H9 (cell line): Measurements from ENCODE around the gene CENPP. TPM values are rescaled to one million over a fixed set of nuclear protein-coding genes. Genes with fewer than 3 reads are reported as not detected.

Source experiments
- DNase-seq: peaks from one replicate; pipeline ENCODE4 v3.0.0-alpha.2; 2017
- H2AFZ ChIP-seq: one replicate; pipeline ENCODE4 v1.6.1; 2013; ENCODE audit warnings: mild to moderate bottlenecking, low read length, control low read depth, moderate library complexity
- H2AK5ac ChIP-seq: 2 replicates; pipeline ENCODE4 v1.6.1; 2013; ENCODE audit warnings: low read length, control low read depth, mixed read lengths; ENCODE audit not compliant: insufficient read length
- H2BK120ac ChIP-seq: one replicate; pipeline ENCODE4 v1.6.1; 2013; ENCODE audit warnings: low read depth, mild to moderate bottlenecking, low read length, control low read depth, inconsistent platforms; ENCODE audit not compliant: poor library complexity, severe bottlenecking
- H2BK12ac ChIP-seq: 2 replicates; pipeline ENCODE4 v1.6.1; 2013; ENCODE audit warnings: low read length, control low read depth, mixed read lengths, low read depth; ENCODE audit not compliant: insufficient read length
- H2BK15ac ChIP-seq: 2 replicates; pipeline ENCODE4 v1.6.1; 2013; ENCODE audit warnings: low read depth, low read length, control low read depth
- H2BK20ac ChIP-seq: one replicate; pipeline ENCODE4 v1.6.1; 2013; ENCODE audit warnings: low read depth, mild to moderate bottlenecking, low read length, control low read depth, inconsistent platforms; ENCODE audit not compliant: poor library complexity, severe bottlenecking
- H2BK5ac ChIP-seq: 2 replicates; pipeline ENCODE4 v1.6.1; 2013; ENCODE audit warnings: low read length, control low read depth, mixed read lengths; ENCODE audit not compliant: insufficient read length
- H3K14ac ChIP-seq: 2 replicates; pipeline ENCODE4 v1.6.1; 2013; ENCODE audit warnings: low read length, control low read depth; ENCODE audit not compliant: insufficient read depth
- H3K18ac ChIP-seq: 2 replicates; pipeline ENCODE4 v1.6.1; 2013; ENCODE audit warnings: low read depth, mild to moderate bottlenecking, mixed read lengths, low read length, control low read depth; ENCODE audit not compliant: insufficient read length
- H3K23ac ChIP-seq: 2 replicates; pipeline ENCODE4 v1.6.1; 2013; ENCODE audit warnings: low read length, control low read depth, mixed read lengths, low read depth; ENCODE audit not compliant: insufficient read length
- H3K23me2 ChIP-seq: 2 replicates; pipeline ENCODE4 v1.6.1; 2013; ENCODE audit warnings: low read depth, mild to moderate bottlenecking, mixed read lengths, low read length, control low read depth; ENCODE audit not compliant: insufficient read length, poor library complexity, severe bottlenecking
- H3K27ac ChIP-seq: 2 replicates; pipeline ENCODE4 v1.5.1; 2013; ENCODE audit warnings: low read length, control low read depth, mixed read lengths, low read depth; ENCODE audit not compliant: insufficient read length
- H3K27me3 ChIP-seq: 2 replicates; pipeline ENCODE4 v1.6.1; 2013; ENCODE audit warnings: low read length, control low read depth, inconsistent platforms; ENCODE audit not compliant: insufficient read depth
- H3K4ac ChIP-seq: 2 replicates; pipeline ENCODE4 v1.6.1; 2013; ENCODE audit warnings: low read depth, mild to moderate bottlenecking, control low read depth, inconsistent platforms, low read length, moderate library complexity
- H3K4me1 ChIP-seq: 2 replicates; pipeline ENCODE4 v1.6.1; 2013; ENCODE audit warnings: low read length, control low read depth, inconsistent platforms; ENCODE audit not compliant: insufficient read depth
- H3K4me2 ChIP-seq: 2 replicates; pipeline ENCODE4 v1.6.1; 2013; ENCODE audit warnings: low read length, control low read depth, mixed read lengths; ENCODE audit not compliant: insufficient read length, insufficient read depth
- H3K56ac ChIP-seq: 2 replicates; pipeline ENCODE4 v1.6.1; 2013; ENCODE audit warnings: low read depth, mild to moderate bottlenecking, mixed read lengths, low read length, control low read depth; ENCODE audit not compliant: insufficient read length
- H3K79me1 ChIP-seq: 2 replicates; pipeline ENCODE4 v1.6.1; 2013; ENCODE audit warnings: low read depth, mild to moderate bottlenecking, moderate library complexity, low read length, control low read depth, inconsistent platforms; ENCODE audit not compliant: insufficient read depth, poor library complexity, severe bottlenecking
- H3K79me2 ChIP-seq: 2 replicates; pipeline ENCODE4 v1.6.1; 2013; ENCODE audit warnings: low read length, control low read depth, inconsistent platforms; ENCODE audit not compliant: insufficient read depth
- H3K9ac ChIP-seq: 2 replicates; pipeline ENCODE4 v1.6.1; 2013; ENCODE audit warnings: low read length, control low read depth, mixed read lengths; ENCODE audit not compliant: insufficient read length; ENCODE audit errors: extremely low read depth
- H3K9me3 ChIP-seq: one replicate; pipeline ENCODE4 v1.6.1; 2013; ENCODE audit warnings: low read depth, low read length, inconsistent platforms; ENCODE audit not compliant: control insufficient read depth
- H3T11ph ChIP-seq: one replicate; pipeline ENCODE4 v1.6.1; 2013; ENCODE audit warnings: mild to moderate bottlenecking, low read length, control low read depth, inconsistent platforms
- H4K20me1 ChIP-seq: one replicate; pipeline ENCODE4 v1.6.1; 2013; ENCODE audit not compliant: control insufficient read depth, insufficient read length, insufficient read depth
- H4K5ac ChIP-seq: 2 replicates; pipeline ENCODE4 v1.6.1; 2013; ENCODE audit warnings: low read depth, mild to moderate bottlenecking, mixed read lengths, low read length, control low read depth; ENCODE audit not compliant: insufficient read length
- H4K8ac ChIP-seq: replicated peaks from 2 replicates; pipeline ENCODE4 v1.6.1; 2013; ENCODE audit warnings: low read length, control low read depth, mixed read lengths, low read depth; ENCODE audit not compliant: insufficient read length
- H4K91ac ChIP-seq: 2 replicates; pipeline ENCODE4 v1.6.1; 2013; ENCODE audit warnings: low read depth, mild to moderate bottlenecking, moderate library complexity, mixed read lengths, low read length, control low read depth; ENCODE audit not compliant: insufficient read length
- H3K27ac Mint-ChIP-seq, 3 experiments: 2 replicates in 2 of 3; 3 replicates in 1 of 3; pipeline ENCODE4 v1.8.0; 2020 to 2021; ENCODE audit warnings: mixed read lengths in 3 of 3, mild to moderate bottlenecking in 1 of 3, moderate library complexity in 1 of 3
- H3K27me3 Mint-ChIP-seq: 2 replicates; pipeline ENCODE4 v1.8.0; 2021; ENCODE audit warnings: low read depth, mild to moderate bottlenecking, moderate library complexity, mixed read lengths
- H3K36me3 Mint-ChIP-seq, 3 experiments: 2 replicates in 2 of 3; 3 replicates in 1 of 3; pipeline ENCODE4 v1.8.0; 2020 to 2021; ENCODE audit warnings: low read depth in 3 of 3, mixed read lengths in 3 of 3; ENCODE audit not compliant: insufficient read depth in 1 of 3
- H3K4me1 Mint-ChIP-seq, 2 experiments: 2 replicates each; pipeline ENCODE4 v1.8.0; 2020; ENCODE audit warnings: mixed read lengths in 2 of 2
- H3K4me3 Mint-ChIP-seq, 2 experiments: 2 replicates in 1 of 2; 3 replicates in 1 of 2; pipeline ENCODE4 v1.8.0; 2020 to 2021; ENCODE audit warnings: mild to moderate bottlenecking in 2 of 2, mixed read lengths in 2 of 2, moderate library complexity in 1 of 2
- H3K9me3 Mint-ChIP-seq, 2 experiments: 2 replicates in 1 of 2; 3 replicates in 1 of 2; pipeline ENCODE4 v1.8.0; 2020; ENCODE audit warnings: mild to moderate bottlenecking in 2 of 2, mixed read lengths in 2 of 2, moderate library complexity in 1 of 2
- WGBS: extraction: QIAGEN DNeasy Blood & Tissue Kit; methylation state at CpG from one replicate; pipeline ENCODE4 v1.1.7; 2013; ENCODE audit warnings: missing lambda C conversion rate, low lambda C conversion rate, mixed read lengths; ENCODE audit not compliant: insufficient read length; ENCODE audit errors: extremely low coverage; 5-methylcytosine and 5-hydroxymethylcytosine counted together
- total RNA-seq: library from RNA; stranded (reverse); gene quantifications from 2 replicates; pipeline ENCODE4 v1.2.1, GENCODE V29; 2021
- TF ChIP-seq, protein P1 (sequence below): fragments of 200-600 bp; sonication (generic); conservative IDR thresholded peaks from 3 replicates; pipeline ENCODE4 v1.8.0; 2021; ENCODE audit warnings: antibody characterized with exemption, mild to moderate bottlenecking

Gene CENPP
- total RNA-seq, 1 experiment from 2014 or later: 9.1 TPM

DNA sequence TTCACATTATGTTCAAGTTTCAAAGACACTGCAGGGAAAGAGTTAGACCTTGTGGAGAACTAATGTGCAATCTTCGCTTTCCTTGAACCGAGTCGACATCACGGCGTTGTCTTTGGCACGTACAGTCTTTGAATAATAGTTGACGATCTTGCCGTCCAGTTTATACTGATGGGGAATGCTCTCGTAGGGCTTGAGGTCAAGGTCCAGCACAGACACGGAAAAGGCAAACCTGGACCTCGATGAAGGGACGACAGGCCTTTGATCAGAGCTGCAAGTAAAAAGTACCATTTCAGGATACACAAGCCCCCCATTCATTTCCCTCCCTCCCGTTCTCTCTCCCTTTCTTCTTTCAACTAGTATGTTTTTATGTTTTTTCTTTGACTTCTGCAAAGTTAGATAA is 290.0 kb downstream of the CENPP start:
- WGBS: no CpG with 5 or more reads among the region's 13 CpGs

More for the DNA sequence above, 290.0 kb downstream of the CENPP start:
- Histone ChIP-seq H2BK12ac (no peak overlapping the region), H2BK5ac (no peak overlapping the region), H3K79me2 (no peaks in the 10 kb centered on the region), H3K23ac (no peak overlapping the region), H3K23me2 (no peaks in the 10 kb centered on the region), H3K4me1 (no peaks in the 10 kb centered on the region), H3K4ac (no peak overlapping the region), H3K4me2 (no peak overlapping the region), H2AK5ac (no peak overlapping the region), H3K27me3 (no peaks in the 10 kb centered on the region), H2BK20ac (no peak overlapping the region), H3K27ac (no peak overlapping the region), H3K9ac (no peak overlapping the region), H2AFZ (no peak overlapping the region), H4K8ac (no peak overlapping the region), H3K9me3 (no peaks in the 10 kb centered on the region), H4K5ac (no peak overlapping the region), H3T11ph (no peak overlapping the region), H4K91ac (no peak overlapping the region), H2BK120ac (no peak overlapping the region), H3K18ac (no peak overlapping the region), H4K20me1 (no peaks in the 10 kb centered on the region), H3K79me1 (no peaks in the 10 kb centered on the region), H3K14ac (no peak overlapping the region), H2BK15ac (no peak overlapping the region), H3K56ac (no peak overlapping the region)
- Mint-ChIP-seq H3K36me3 (peaks cover 5 to 64% (median 20%) of the 10 kb centered on the region in 3 experiments), H3K9me3 (no peaks in the 10 kb centered on the region), H3K4me3 (no peak overlapping the region), H3K4me1 (no peaks in the 10 kb centered on the region), H3K27me3 (no peaks in the 10 kb centered on the region), H3K27ac (no peak overlapping the region; a peak in 1 of 7 replicates)
- peak; percentile 11 for DNase-seq
- TF ChIP-seq, protein P1, sequence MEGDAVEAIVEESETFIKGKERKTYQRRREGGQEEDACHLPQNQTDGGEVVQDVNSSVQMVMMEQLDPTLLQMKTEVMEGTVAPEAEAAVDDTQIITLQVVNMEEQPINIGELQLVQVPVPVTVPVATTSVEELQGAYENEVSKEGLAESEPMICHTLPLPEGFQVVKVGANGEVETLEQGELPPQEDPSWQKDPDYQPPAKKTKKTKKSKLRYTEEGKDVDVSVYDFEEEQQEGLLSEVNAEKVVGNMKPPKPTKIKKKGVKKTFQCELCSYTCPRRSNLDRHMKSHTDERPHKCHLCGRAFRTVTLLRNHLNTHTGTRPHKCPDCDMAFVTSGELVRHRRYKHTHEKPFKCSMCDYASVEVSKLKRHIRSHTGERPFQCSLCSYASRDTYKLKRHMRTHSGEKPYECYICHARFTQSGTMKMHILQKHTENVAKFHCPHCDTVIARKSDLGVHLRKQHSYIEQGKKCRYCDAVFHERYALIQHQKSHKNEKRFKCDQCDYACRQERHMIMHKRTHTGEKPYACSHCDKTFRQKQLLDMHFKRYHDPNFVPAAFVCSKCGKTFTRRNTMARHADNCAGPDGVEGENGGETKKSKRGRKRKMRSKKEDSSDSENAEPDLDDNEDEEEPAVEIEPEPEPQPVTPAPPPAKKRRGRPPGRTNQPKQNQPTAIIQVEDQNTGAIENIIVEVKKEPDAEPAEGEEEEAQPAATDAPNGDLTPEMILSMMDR: no peak
